Measurements from ENCODE around the gene SOX21.
"Not testable (repeated sequence)": the region's sequence is repeated elsewhere in the genome, so short reads cannot be mapped to it uniquely, and the experiment has no call there.

The SOX21 gene

DNA sequence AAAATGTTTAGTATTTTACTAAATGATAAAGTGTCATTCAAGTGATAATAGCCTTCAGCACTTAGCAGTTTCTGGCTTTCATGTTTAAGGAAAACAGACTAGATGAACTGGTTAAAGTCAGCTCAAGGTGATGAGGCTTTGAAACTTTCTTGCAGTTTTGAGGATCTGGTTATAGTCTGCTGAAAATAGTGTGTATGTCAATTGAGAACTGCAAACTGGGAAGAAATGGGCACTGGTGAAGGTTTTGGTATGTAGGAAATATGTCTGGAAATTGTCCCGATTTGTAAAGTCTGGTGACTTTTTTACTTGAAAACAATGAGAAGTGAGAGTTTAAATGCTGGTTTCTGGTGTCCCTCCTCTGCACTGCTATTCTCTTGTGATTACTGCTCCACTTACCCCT lies 36.8 kb upstream of the SOX21 start:
- TF ChIP-seq, protein P1, sequence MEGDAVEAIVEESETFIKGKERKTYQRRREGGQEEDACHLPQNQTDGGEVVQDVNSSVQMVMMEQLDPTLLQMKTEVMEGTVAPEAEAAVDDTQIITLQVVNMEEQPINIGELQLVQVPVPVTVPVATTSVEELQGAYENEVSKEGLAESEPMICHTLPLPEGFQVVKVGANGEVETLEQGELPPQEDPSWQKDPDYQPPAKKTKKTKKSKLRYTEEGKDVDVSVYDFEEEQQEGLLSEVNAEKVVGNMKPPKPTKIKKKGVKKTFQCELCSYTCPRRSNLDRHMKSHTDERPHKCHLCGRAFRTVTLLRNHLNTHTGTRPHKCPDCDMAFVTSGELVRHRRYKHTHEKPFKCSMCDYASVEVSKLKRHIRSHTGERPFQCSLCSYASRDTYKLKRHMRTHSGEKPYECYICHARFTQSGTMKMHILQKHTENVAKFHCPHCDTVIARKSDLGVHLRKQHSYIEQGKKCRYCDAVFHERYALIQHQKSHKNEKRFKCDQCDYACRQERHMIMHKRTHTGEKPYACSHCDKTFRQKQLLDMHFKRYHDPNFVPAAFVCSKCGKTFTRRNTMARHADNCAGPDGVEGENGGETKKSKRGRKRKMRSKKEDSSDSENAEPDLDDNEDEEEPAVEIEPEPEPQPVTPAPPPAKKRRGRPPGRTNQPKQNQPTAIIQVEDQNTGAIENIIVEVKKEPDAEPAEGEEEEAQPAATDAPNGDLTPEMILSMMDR (IDR thresholded peaks at IDR 0.05; ENCODE audit: insufficient read depth, low read length, poor library complexity, severe bottlenecking): no peak
- DNase-seq (ENCODE audit: extremely low read depth, insufficient read length): no peak
- no peaks in the 10 kb centered on the region for H3K27me3 ChIP-seq (replicated peaks; ENCODE audit: control insufficient read depth, insufficient read depth, low read length)
- H3K4me3 ChIP-seq (replicated peaks; ENCODE audit: low read depth, low read length): no peak overlapping the region
- H3K36me3 ChIP-seq (ENCODE audit: control insufficient read depth, insufficient read depth, low read length): no peaks in the 10 kb centered on the region

DNA sequence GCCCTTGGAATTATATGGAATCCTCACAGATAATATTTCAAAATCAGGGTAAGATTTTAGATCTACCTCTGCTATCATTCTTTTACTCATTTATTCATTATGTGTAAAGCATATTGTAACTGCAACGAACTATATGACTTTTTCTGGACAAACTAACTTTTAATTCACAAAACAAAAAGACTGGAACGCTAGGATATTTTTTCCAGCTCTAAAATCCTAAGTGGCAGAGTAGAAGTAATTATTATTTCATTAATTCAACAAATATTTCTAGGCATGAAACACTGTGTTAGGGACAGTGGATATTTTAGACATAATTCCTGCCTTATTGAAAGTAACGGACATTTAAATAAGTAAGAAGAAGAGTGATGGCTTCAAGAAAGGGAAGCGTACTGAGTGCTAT lies 26.9 kb upstream of the SOX21 start:
- TF ChIP-seq, protein P1 (IDR thresholded peaks at IDR 0.05; ENCODE audit: insufficient read depth, low read length, poor library complexity, severe bottlenecking): no peak
- DNase-seq (ENCODE audit: extremely low read depth, insufficient read length): no peak
- Histone ChIP-seq H3K27me3 (replicated peaks; ENCODE audit: control insufficient read depth, insufficient read depth, low read length) (no peaks in the 10 kb centered on the region), H3K4me3 (replicated peaks; ENCODE audit: low read depth, low read length) (no peak overlapping the region), H3K36me3 (ENCODE audit: control insufficient read depth, insufficient read depth, low read length) (no peaks in the 10 kb centered on the region)

DNA sequence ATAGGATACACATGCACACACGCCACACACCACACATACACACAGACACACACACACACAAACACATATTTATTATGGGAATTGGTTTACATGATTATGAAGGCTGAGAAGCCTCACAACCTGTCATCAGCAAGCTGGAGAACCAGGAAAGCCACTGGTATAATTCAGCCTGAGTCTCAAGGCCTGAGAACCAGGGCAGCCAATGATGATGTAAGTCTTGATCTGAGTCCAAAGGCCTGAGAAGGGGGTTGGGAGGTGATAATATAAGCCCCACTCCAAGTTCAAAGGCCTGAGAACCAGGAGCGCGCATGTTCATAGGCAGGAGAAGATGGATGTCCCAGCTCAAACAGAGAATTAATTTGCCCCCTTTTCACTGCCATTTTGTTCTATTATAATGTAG lies 18.7 kb upstream of the SOX21 start:
- no peak for DNase-seq (ENCODE audit: extremely low read depth, insufficient read length)
- Histone ChIP-seq H3K36me3 (ENCODE audit: control insufficient read depth, insufficient read depth, low read length) (no peaks in the 10 kb centered on the region), H3K27me3 (replicated peaks; ENCODE audit: control insufficient read depth, insufficient read depth, low read length) (no peaks in the 10 kb centered on the region), H3K4me3 (replicated peaks; ENCODE audit: low read depth, low read length) (no peak overlapping the region)
- TF ChIP-seq, protein P1 (IDR thresholded peaks at IDR 0.05; ENCODE audit: insufficient read depth, low read length, poor library complexity, severe bottlenecking): no peak

GRCh38 chr13:94729941-94730340 lies 17.6 kb upstream of the SOX21 start:
- not testable (repeated sequence) for DNase-seq (ENCODE audit: extremely low read depth, insufficient read length); H3K4me3 ChIP-seq (replicated peaks; ENCODE audit: low read depth, low read length); H3K36me3 ChIP-seq (ENCODE audit: control insufficient read depth, insufficient read depth, low read length); H3K27me3 ChIP-seq (replicated peaks; ENCODE audit: control insufficient read depth, insufficient read depth, low read length)

DNA sequence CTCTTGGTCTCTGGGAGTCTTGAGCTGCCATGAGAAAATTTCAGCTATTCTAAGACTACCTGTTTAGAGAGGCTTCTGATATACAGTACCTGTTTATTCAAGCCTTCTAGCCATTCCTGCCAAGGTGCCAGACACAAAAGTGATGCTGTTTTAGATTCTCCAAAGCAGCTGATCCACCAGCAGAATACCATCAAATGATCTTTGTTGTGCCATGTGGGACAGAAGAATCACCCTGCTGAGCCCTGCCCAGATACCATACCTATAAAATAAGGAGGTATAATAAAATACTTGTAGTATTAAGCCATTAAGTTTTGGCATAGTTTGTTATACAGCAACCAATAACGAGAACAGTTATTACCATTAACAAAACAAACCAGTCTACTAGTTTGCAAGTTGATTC lies 14.1 kb upstream of the SOX21 start:
- TF ChIP-seq, protein P1 (IDR thresholded peaks at IDR 0.05; ENCODE audit: insufficient read depth, low read length, poor library complexity, severe bottlenecking): no peak
- DNase-seq (ENCODE audit: extremely low read depth, insufficient read length): no peak
- H3K27me3 ChIP-seq (replicated peaks; ENCODE audit: control insufficient read depth, insufficient read depth, low read length): no peaks in the 10 kb centered on the region; the same call in 1 of the 2 replicates
- no peaks in the 10 kb centered on the region for H3K36me3 ChIP-seq (ENCODE audit: control insufficient read depth, insufficient read depth, low read length)
- H3K4me3 ChIP-seq (replicated peaks; ENCODE audit: low read depth, low read length): no peak overlapping the region

- no peak for DNase-seq (ENCODE audit: extremely low read depth, insufficient read length)
- H3K4me3 ChIP-seq (replicated peaks; ENCODE audit: low read depth, low read length): no peak overlapping the region
- TF ChIP-seq, protein P1 (IDR thresholded peaks at IDR 0.05; ENCODE audit: insufficient read depth, low read length, poor library complexity, severe bottlenecking): no peak
- H3K27me3 ChIP-seq (replicated peaks; ENCODE audit: control insufficient read depth, insufficient read depth, low read length): no peaks in the 10 kb centered on the region; the same call in 1 of the 2 replicates
- no peaks in the 10 kb centered on the region for H3K36me3 ChIP-seq (ENCODE audit: control insufficient read depth, insufficient read depth, low read length)
Observed at GRCh38 chr13:94722609-94723345, 10.4 kb upstream of the SOX21 start.

GRCh38 chr13:94718697-94719096 lies 6.4 kb upstream of the SOX21 start:
- not testable (repeated sequence) for H3K27me3 ChIP-seq (replicated peaks; ENCODE audit: control insufficient read depth, insufficient read depth, low read length); H3K36me3 ChIP-seq (ENCODE audit: control insufficient read depth, insufficient read depth, low read length); DNase-seq (ENCODE audit: extremely low read depth, insufficient read length); H3K4me3 ChIP-seq (replicated peaks; ENCODE audit: low read depth, low read length)

All from GM06990 (cell line).